A204.1 (cell line): ENCODE results near the gene PCDHA2.
"Not testable (repeated sequence)": the region's sequence is repeated elsewhere in the genome, so short reads cannot be mapped to it uniquely, and the experiment has no call there.

ENCODE experiments used
- FAIRE-seq: peaks from 2 replicates; lab custom pipeline; 2012; peaks lifted over from hg19 to GRCh38; lab: Jason Lieb, UNC

PCDHA2 gene

GRCh38 chr5:140821375-140822280 lies 27.0 kb downstream of the PCDHA2 start, which contains the start of gene PCDHA5:
TSS of gene PCDHA5 (plus strand) at chr5:140821613.
- peak; percentile 95 for FAIRE-seq

- FAIRE-seq, result peak; percentile 14
Measured at GRCh38 chr5:140822281-140822629, 27.6 kb downstream of the PCDHA2 start.

DNA sequence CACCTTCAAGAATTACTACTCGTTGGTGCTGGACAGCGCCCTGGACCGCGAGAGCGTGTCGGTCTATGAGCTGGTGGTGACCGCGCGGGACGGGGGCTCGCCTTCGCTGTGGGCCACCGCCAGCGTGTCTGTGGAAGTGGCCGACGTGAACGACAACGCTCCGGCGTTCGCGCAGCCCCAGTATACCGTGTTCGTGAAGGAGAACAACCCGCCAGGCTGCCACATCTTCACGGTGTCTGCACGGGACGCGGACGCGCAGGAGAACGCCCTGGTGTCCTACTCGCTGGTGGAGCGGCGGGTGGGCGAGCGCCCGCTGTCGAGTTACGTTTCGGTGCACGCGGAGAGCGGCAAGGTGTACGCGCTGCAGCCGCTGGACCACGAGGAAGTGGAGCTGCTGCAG lies 28.3 kb downstream of the PCDHA2 start:
- FAIRE-seq, result not testable (repeated sequence)

DNA sequence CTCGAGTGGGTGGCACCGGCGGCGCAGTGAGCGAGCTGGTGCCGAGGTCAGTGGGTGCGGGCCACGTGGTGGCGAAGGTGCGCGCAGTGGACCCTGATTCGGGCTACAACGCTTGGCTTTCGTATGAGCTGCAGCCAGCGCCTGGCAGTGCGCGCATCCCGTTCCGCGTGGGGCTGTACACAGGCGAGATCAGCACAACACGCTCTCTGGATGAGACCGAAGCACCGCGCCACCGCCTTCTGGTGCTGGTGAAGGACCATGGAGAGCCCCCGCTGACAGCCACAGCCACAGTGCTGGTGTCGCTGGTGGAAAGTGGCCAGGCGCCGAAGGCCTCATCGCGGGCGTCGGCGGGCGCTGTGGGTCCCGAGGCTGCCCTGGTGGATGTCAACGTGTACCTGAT lies 28.8 kb downstream of the PCDHA2 start:
- FAIRE-seq, result no peak

DNA sequence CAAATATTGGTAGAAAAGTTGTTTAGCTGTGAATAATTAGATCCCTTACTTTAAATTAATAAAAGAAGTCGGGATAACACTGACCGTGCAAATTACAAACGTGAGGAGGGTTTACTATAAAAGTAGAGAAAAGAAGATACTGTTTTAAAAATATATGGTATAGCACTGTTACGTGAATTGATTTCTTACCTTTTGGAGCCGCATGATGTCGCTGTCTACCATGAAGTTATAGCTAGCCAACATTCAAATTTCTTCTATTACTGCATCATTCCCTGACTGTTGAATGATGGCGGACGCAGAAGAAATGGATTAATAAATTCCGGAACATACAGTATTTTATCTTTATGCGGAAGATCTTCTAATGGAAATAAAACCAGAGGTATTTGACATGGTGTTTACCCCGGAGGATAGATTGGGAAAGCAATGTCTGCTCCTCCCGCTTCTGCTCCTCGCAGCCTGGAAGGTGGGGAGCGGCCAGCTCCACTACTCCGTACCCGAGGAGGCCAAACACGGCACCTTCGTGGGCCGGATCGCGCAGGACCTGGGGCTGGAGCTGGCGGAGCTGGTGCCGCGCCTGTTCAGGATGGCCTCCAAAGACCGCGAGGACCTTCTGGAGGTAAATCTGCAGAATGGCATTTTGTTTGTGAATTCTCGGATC lies 33.2 kb downstream of the PCDHA2 start, which contains the start of gene PCDHA6:
Gene PCDHA6, plus strand, starts transcription at position 257 of the 658 bp plus-strand sequence. Its CDS starts 132 bp downstream, at position 389.
- peak; percentile 99 for FAIRE-seq

DNA sequence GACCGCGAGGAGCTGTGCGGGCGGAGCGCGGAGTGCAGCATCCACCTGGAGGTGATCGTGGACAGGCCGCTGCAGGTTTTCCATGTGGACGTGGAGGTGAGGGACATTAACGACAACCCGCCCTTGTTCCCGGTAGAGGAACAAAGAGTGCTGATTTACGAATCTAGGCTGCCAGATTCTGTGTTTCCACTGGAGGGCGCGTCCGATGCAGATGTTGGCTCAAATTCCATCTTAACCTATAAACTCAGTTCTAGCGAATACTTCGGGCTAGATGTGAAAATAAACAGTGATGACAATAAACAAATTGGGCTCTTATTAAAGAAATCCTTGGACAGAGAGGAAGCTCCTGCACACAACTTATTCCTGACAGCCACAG lies 33.7 kb downstream of the PCDHA2 start:
- peak; percentile 39 for FAIRE-seq

DNA sequence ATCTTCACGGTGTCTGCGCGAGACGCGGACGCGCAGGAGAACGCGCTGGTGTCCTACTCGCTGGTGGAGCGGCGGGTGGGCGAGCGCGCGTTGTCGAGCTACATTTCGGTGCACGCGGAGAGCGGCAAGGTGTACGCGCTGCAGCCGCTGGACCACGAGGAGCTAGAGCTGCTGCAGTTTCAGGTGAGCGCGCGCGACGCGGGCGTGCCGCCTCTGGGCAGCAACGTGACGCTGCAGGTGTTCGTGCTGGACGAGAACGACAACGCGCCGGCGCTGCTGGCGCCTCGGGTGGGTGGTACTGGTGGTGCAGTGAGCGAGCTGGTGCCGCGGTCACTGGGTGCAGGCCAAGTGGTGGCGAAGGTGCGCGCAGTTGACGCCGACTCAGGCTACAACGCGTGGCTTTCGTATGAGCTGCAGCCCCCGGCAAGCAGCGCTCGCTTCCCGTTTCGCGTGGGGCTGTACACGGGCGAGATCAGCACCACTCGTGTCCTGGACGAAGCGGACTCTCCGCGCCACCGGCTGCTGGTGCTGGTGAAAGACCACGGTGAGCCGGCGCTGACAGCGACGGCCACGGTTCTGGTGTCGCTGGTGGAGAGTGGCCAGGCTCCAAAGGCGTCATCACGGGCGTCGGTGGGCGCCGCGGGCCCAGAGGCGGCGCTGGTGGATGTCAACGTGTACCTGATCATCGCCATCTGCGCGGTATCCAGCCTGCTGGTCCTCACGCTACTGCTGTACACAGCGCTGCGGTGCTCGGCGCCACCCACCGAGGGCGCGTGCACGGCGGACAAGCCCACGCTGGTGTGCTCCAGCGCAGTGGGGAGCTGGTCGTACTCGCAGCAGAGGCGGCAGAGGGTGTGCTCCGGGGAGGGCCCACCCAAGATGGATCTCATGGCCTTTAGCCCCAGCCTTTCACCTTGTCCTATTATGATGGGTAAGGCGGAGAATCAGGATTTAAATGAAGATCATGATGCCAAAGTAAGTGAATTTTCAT lies 35.2 kb downstream of the PCDHA2 start:
- FAIRE-seq, result not testable (repeated sequence)

DNA sequence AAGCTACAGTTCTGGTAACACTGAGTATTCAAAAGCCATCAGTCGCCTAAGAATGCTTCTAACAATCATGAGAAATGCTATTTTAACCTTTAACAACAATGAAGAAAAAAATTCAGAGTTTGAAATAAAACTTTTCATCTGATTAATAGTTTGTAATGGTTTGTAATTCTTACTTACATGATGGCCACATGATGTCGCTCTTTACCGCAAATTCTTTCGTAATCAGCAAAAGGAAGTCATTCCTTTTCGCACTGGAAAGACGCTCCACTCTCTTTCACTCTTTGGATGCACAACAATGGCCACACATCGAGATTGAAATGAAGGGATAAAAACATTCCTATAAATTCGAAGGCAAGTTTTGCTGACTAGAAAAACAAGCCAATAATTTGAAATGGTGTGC lies 39.3 kb downstream of the PCDHA2 start, which contains the start of gene PCDHA7:
Gene PCDHA7, plus strand, starts transcription at position 277 of the 400 bp plus-strand sequence. Its CDS starts 115 bp downstream, at position 392.
- no peak for FAIRE-seq

DNA sequence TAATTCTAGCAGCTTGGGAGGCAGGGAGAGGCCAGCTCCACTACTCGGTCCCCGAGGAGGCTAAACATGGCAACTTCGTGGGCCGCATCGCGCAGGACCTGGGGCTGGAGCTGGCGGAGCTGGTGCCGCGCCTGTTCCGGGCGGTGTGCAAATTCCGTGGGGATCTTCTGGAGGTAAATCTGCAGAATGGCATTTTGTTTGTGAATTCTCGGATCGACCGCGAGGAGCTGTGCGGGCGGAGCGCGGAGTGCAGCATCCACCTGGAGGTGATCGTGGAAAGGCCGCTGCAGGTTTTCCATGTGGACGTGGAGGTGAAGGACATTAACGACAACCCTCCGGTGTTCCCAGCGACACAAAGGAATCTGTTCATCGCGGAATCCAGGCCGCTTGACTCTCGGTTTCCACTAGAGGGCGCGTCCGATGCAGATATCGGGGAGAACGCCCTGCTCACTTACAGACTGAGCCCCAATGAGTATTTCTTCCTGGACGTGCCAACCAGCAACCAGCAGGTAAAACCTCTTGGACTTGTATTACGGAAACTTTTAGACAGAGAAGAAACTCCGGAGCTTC lies 39.9 kb downstream of the PCDHA2 start:
- not testable (repeated sequence) for FAIRE-seq

- FAIRE-seq, result no peak
Measured at GRCh38 chr5:140835622-140836510, 41.2 kb downstream of the PCDHA2 start.

GRCh38 chr5:140840978-140841962 lies 46.6 kb downstream of the PCDHA2 start, which contains the start of gene PCDHA8:
TSS of gene PCDHA8 (plus strand) at chr5:140841187. CDS start at chr5:140841322, 135 bp downstream.
- no peak for FAIRE-seq

- no peak for FAIRE-seq
Measured at GRCh38 chr5:140842798-140843733, 48.4 kb downstream of the PCDHA2 start.
